Thyroid gland (tissue), 4 donors: Measurements from ENCODE around the gene NSRP1. TPM values are rescaled to one million over a fixed set of nuclear protein-coding genes. Genes with fewer than 3 reads are reported as not detected.

Experiments used
- DNase-seq, 2 donors: peaks; one replicate each; pipeline ENCODE4 v3.0.0-alpha.2; 2019
- H3K27ac ChIP-seq, 3 donors: fragments of 200-600 bp; sonication (generic); 1 replicate in 2 of 3; 2 replicates in 1 of 3; pipeline ENCODE4 v1.5.1; 2016 to 2019; ENCODE audit warnings: mild to moderate bottlenecking in 1 of 3, moderate library complexity in 1 of 3
- H3K27me3 ChIP-seq: fragments of 200-600 bp; sonication (generic); one replicate; pipeline ENCODE4 v1.5.1; 2019
- H3K36me3 ChIP-seq, 2 donors: fragments of 200-600 bp; sonication (generic); one replicate each; pipeline ENCODE4 v1.5.1; 2016 to 2019
- H3K4me1 ChIP-seq, 2 donors: fragments of 200-600 bp; sonication (generic); one replicate each; pipeline ENCODE4 v1.5.1; 2017 to 2019
- H3K4me3 ChIP-seq, 3 donors: fragments of 200-600 bp; sonication (generic); replicated peaks in 1 of 3; 1 replicate in 2 of 3; 2 replicates in 1 of 3; pipeline ENCODE4 v1.5.1; 2016; ENCODE audit warnings: mild to moderate bottlenecking in 1 of 3
- H3K9me3 ChIP-seq: fragments of 200-600 bp; sonication (generic); one replicate; pipeline ENCODE4 v1.5.1; 2017
- POLR2A ChIP-seq, 2 donors: fragments of 450-650 bp; IDR thresholded peaks; one replicate each; pipeline ENCODE4 v1.6.1; 2017; ENCODE audit warnings: antibody characterized with exemption in 2 of 2, mild to moderate bottlenecking in 2 of 2, moderate library complexity in 1 of 2
- WGBS, 2 donors: methylation state at CpG; one replicate each; pipeline ENCODE4 v1.1.5; 2017; 5-methylcytosine and 5-hydroxymethylcytosine counted together
- intact Hi-C: fragments of 100-400 bp; cut with DNase I; formaldehyde crosslinking; loops from one replicate; pipeline ENCODE4 v1.15.1; 2023
- total RNA-seq, 4 donors: library from RNA; depleted of rRNA; stranded (reverse); fragments of >200 nt; gene quantifications; one replicate each; pipeline ENCODE4 v1.2.3, GENCODE V29; 2016
- TF ChIP-seq, protein P1 (sequence below), 6 experiments: fragments of 200-600 bp in 3 of 6; fragments of 450-650 bp in 3 of 6; sonication (generic) in 3 of 6; IDR thresholded peaks; one replicate each; pipeline ENCODE4 v1.5.1; 2016 to 2019; ENCODE audit warnings: antibody characterized with exemption in 6 of 6, mild to moderate bottlenecking in 2 of 6, inconsistent platforms in 1 of 6, moderate library complexity in 1 of 6

NSRP1 gene
- total RNA-seq, 4 donors from 2014 or later = 21.3 to 33.3 (median 25.5) TPM

- H3K4me1 ChIP-seq = no peaks in the 10 kb centered on the region
- DNase-seq = no peak
- no peaks in the 10 kb centered on the region for H3K27me3 ChIP-seq
- H3K36me3 ChIP-seq = no peaks in the 10 kb centered on the region
- intact Hi-C loops = no loop called here
- H3K4me3 ChIP-seq = no peak overlapping the region
- TF ChIP-seq, protein P1, sequence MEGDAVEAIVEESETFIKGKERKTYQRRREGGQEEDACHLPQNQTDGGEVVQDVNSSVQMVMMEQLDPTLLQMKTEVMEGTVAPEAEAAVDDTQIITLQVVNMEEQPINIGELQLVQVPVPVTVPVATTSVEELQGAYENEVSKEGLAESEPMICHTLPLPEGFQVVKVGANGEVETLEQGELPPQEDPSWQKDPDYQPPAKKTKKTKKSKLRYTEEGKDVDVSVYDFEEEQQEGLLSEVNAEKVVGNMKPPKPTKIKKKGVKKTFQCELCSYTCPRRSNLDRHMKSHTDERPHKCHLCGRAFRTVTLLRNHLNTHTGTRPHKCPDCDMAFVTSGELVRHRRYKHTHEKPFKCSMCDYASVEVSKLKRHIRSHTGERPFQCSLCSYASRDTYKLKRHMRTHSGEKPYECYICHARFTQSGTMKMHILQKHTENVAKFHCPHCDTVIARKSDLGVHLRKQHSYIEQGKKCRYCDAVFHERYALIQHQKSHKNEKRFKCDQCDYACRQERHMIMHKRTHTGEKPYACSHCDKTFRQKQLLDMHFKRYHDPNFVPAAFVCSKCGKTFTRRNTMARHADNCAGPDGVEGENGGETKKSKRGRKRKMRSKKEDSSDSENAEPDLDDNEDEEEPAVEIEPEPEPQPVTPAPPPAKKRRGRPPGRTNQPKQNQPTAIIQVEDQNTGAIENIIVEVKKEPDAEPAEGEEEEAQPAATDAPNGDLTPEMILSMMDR (IDR thresholded peaks at IDR 0.05) = no peak
- TF ChIP-seq POLR2A (IDR thresholded peaks at IDR 0.05) = no peak
- H3K27ac ChIP-seq = no peak overlapping the region
- no peaks in the 10 kb centered on the region for H3K9me3 ChIP-seq
Measured at GRCh38 chr17:30153463-30153862, 36.8 kb downstream of the NSRP1 start.

GRCh38 chr17:30155389-30155788, 38.8 kb downstream of the NSRP1 start:
- intact Hi-C loops = no loop called here
- no peaks in the 10 kb centered on the region for H3K36me3 ChIP-seq
- no peaks in the 10 kb centered on the region for H3K9me3 ChIP-seq
- WGBS, 2 donors = 94 to 97% methylated on average over 2 of the region's 2 CpGs
- no peaks in the 10 kb centered on the region for H3K4me1 ChIP-seq
- H3K4me3 ChIP-seq = no peak overlapping the region
- no peak overlapping the region for H3K27ac ChIP-seq
- H3K27me3 ChIP-seq = no peaks in the 10 kb centered on the region
- TF ChIP-seq, protein P1 (IDR thresholded peaks at IDR 0.05) = no peak
- TF ChIP-seq POLR2A (IDR thresholded peaks at IDR 0.05) = no peak
- DNase-seq = no peak

DNA sequence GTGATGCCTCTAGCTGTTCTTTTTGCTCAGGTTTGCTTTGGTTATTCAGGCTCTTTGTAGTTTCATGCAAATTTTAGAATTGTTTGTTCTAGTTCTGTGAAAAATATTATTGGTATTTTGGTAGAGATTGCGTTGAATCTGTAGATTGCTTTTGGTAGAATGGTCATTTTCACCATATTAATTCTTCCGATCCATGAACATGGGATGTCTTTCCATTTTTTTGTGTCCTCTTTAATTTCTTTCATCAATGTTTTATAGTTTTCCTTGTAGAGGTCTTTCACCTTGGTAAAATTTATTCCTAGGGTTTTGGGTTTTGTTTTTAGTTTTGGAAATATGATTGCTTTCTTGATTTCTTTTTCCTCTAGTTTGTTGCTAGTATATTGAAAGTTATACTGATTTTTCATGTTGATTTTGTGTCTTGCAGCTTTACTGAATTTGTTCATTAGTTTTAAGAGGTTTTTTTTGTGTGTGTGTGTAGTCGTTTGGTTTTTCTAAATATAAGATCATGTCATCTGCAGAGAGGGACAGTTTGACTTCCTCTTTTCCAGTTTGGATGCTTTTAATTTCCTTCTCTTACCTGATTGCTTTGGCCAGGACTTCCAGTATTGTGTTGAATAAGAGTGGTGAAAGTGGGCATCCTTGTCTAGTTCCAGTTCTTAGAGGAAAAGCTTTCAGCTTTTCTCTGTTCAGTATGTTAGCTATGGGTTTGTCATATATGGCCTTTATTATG, 42.4 kb downstream of the NSRP1 start:
- DNase-seq = no peak
- no peaks in the 10 kb centered on the region for H3K36me3 ChIP-seq
- TF ChIP-seq, protein P1 (IDR thresholded peaks at IDR 0.05) = no peak
- TF ChIP-seq POLR2A (IDR thresholded peaks at IDR 0.05) = no peak
- H3K27me3 ChIP-seq = no peaks in the 10 kb centered on the region
- H3K9me3 ChIP-seq = no peaks in the 10 kb centered on the region
- 93 to 97% methylated on average over 3 of the region's 3 CpGs for WGBS, 2 donors
- no peaks in the 10 kb centered on the region for H3K4me1 ChIP-seq
- intact Hi-C loops = no loop called here
- H3K27ac ChIP-seq = no peak overlapping the region
- no peak overlapping the region for H3K4me3 ChIP-seq

DNA sequence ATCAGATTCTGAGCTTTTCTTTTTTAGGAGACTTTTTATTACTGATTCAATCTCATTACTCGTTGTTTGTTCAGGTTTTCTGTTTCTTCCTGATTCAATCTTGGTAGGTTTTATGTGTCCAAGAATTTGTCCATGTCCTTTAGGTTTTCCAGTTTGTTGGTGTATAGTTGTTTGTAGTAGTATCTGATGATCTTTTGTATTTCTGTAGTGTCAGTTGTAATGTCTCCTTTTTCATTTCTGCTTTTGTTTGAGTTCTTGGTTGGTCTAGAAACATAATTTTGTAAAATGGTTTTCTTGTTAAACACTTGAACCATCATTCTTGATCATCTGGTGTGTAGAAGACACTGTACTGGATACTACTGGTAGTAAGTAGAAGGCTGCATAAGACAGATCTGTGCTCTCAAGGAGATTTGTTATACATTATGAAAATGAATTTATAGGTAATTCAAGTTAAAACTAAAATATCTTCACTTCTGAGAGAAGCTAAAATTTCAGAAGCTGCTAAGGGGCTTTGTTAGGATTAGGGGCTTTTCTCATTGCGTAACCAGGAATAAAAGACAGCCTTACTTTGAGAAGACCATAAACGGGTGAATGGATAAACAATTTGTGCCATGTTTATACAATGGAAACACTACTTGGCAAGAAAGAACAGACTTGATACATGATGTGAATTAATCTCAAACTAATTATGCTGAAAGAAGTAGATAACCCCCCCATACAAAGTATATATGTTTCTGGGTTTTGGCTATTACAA, 44.0 kb downstream of the NSRP1 start:
- TF ChIP-seq, protein P1 (IDR thresholded peaks at IDR 0.05) = no peak
- TF ChIP-seq POLR2A (IDR thresholded peaks at IDR 0.05) = no peak
- Histone ChIP-seq H3K36me3 (no peaks in the 10 kb centered on the region), H3K27me3 (no peaks in the 10 kb centered on the region), H3K4me3 (no peak overlapping the region), H3K9me3 (no peaks in the 10 kb centered on the region), H3K27ac (no peak overlapping the region), H3K4me1 (no peaks in the 10 kb centered on the region)
- DNase-seq = no peak
- WGBS, 2 donors = 91 to 92% methylated on average over 3 of the region's 3 CpGs
- intact Hi-C loops = no loop called here

DNA sequence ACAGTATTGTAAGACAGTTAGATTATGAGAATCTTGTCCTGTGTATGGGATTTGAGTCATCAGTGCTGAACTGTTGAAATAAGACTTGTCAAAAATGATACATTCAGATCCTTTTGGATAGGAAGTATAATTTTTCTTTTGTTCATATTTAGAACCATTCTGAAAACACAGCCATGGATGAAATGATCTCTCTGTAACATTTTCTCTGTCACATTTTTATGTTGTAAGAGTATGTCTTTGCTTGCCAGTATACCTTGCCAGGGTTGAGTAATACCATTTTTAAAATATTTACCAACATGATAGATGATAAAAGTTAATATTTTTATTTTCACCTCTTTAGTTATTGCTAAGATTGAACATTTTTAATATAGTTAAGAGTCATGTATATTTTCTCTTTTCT, 45.0 kb downstream of the NSRP1 start:
- Histone ChIP-seq H3K27ac (no peak overlapping the region), H3K4me3 (no peak overlapping the region), H3K4me1 (no peaks in the 10 kb centered on the region), H3K27me3 (no peaks in the 10 kb centered on the region), H3K9me3 (no peaks in the 10 kb centered on the region), H3K36me3 (no peaks in the 10 kb centered on the region)
- DNase-seq = no peak
- intact Hi-C loops = no loop called here
- TF ChIP-seq, protein P1 (IDR thresholded peaks at IDR 0.05) = no peak
- no peak for TF ChIP-seq POLR2A (IDR thresholded peaks at IDR 0.05)
